Glutamatergic neuron (in vitro differentiated cells): Measurements from ENCODE around the gene DONSON. TPM values are rescaled to one million over a fixed set of nuclear protein-coding genes. Genes with fewer than 3 reads are reported as not detected.

Experiments
- DNase-seq: peaks from one replicate; pipeline ENCODE4 v3.0.0; 2022
- H3K27ac Mint-ChIP-seq: one replicate; pipeline ENCODE4 v1.8.0; 2020; ENCODE audit warnings: mild to moderate bottlenecking, mixed read lengths, inconsistent platforms; ENCODE audit not compliant: unreplicated experiment
- H3K27me3 Mint-ChIP-seq: one replicate; pipeline ENCODE4 v1.8.0; 2020; ENCODE audit warnings: mild to moderate bottlenecking, moderate library complexity, mixed read lengths, inconsistent platforms; ENCODE audit not compliant: unreplicated experiment
- H3K36me3 Mint-ChIP-seq: one replicate; pipeline ENCODE4 v1.8.0; 2020; ENCODE audit warnings: mild to moderate bottlenecking, mixed read lengths, inconsistent platforms; ENCODE audit not compliant: unreplicated experiment
- H3K4me1 Mint-ChIP-seq: one replicate; pipeline ENCODE4 v1.8.0; 2020; ENCODE audit warnings: mild to moderate bottlenecking, low read depth, mixed read lengths, inconsistent platforms; ENCODE audit not compliant: unreplicated experiment
- H3K4me3 Mint-ChIP-seq: one replicate; pipeline ENCODE4 v1.8.0; 2020; ENCODE audit warnings: mild to moderate bottlenecking, mixed read lengths, inconsistent platforms; ENCODE audit not compliant: unreplicated experiment
- H3K9me3 Mint-ChIP-seq: one replicate; pipeline ENCODE4 v1.8.0; 2020; ENCODE audit warnings: mild to moderate bottlenecking, moderate library complexity, mixed read lengths, inconsistent platforms; ENCODE audit not compliant: unreplicated experiment
- CTCF ChIP-seq: fragments of 200-600 bp; sonication (generic); IDR thresholded peaks from one replicate; pipeline ENCODE4 v1.5.0; 2021; ENCODE audit not compliant: partially characterized antibody, unreplicated experiment
- total RNA-seq: library from RNA; stranded (reverse); fragmentation: NEBNext Ultra II Directional; extraction: Animal tissue kit (Norgen Biotek cat#: 25700); gene quantifications from one replicate; pipeline ENCODE4 v1.2.1, GENCODE V29; 2021; ENCODE audit not compliant: unreplicated experiment

DONSON gene
- total RNA-seq, 1 donor from 2014 or later: 8.5 TPM

GRCh38 chr21:33552093-33552998, 36.1 kb downstream of the DONSON start:
- Mint-ChIP-seq H3K27me3 (peaks cover 6% of the 10 kb centered on the region), H3K36me3 (peaks cover 13% of the 10 kb centered on the region), H3K4me3 (no peak overlapping the region), H3K9me3 (no peaks in the 10 kb centered on the region), H3K4me1 (no peaks in the 10 kb centered on the region), H3K27ac (no peak overlapping the region)
- TF ChIP-seq CTCF: no peak
- no peak for DNase-seq

GRCh38 chr21:33551664-33552063, 36.8 kb downstream of the DONSON start:
- H3K9me3 Mint-ChIP-seq: no peaks in the 10 kb centered on the region
- no peak overlapping the region for H3K27ac Mint-ChIP-seq
- peaks cover 13% of the 10 kb centered on the region for H3K36me3 Mint-ChIP-seq
- no peak for TF ChIP-seq CTCF
- DNase-seq: no peak
- H3K4me1 Mint-ChIP-seq: no peaks in the 10 kb centered on the region
- peaks cover 6% of the 10 kb centered on the region for H3K27me3 Mint-ChIP-seq
- no peak overlapping the region for H3K4me3 Mint-ChIP-seq

GRCh38 chr21:33550772-33551660, 37.5 kb downstream of the DONSON start:
- H3K27ac Mint-ChIP-seq: no peak overlapping the region
- peaks cover 6% of the 10 kb centered on the region for H3K27me3 Mint-ChIP-seq
- TF ChIP-seq CTCF: no peak
- H3K4me3 Mint-ChIP-seq: no peak overlapping the region
- H3K4me1 Mint-ChIP-seq: no peaks in the 10 kb centered on the region
- H3K9me3 Mint-ChIP-seq: no peaks in the 10 kb centered on the region
- no peak for DNase-seq
- H3K36me3 Mint-ChIP-seq: peaks cover 13% of the 10 kb centered on the region

- no peak for TF ChIP-seq CTCF
Measured at GRCh38 chr21:33549848-33550771, 38.4 kb downstream of the DONSON start.

More at GRCh38 chr21:33549848-33550771, 38.4 kb downstream of the DONSON start:
- DNase-seq: no peak
- H3K36me3 Mint-ChIP-seq: peaks cover 13% of the 10 kb centered on the region
- H3K27ac Mint-ChIP-seq: peak overlapping the region; percentile 4
- peaks cover 6% of the 10 kb centered on the region for H3K27me3 Mint-ChIP-seq
- H3K9me3 Mint-ChIP-seq: no peaks in the 10 kb centered on the region
- H3K4me3 Mint-ChIP-seq: no peak overlapping the region
- peaks cover 4% of the 10 kb centered on the region for H3K4me1 Mint-ChIP-seq
